Esophagus squamous epithelium (tissue), 5 donors: ENCODE data around the gene TPK1. TPM values are rescaled to one million over a fixed set of nuclear protein-coding genes. Genes with fewer than 3 reads are reported as not detected.

Experiments used
- DNase-seq: peaks from one replicate; lab custom pipeline; 2025; lab: John Stamatoyannopoulos, UW
- H3K27ac ChIP-seq, 4 donors: fragments of 200-600 bp; sonication (generic); one replicate each; pipeline ENCODE4 v1.5.1; 2016 to 2019; ENCODE audit warnings: mild to moderate bottlenecking in 1 of 4
- H3K27me3 ChIP-seq, 4 donors: fragments of 200-600 bp; sonication (generic); 1 replicate in 3 of 4; 2 replicates in 1 of 4; pipeline versions ENCODE4 v1.5.1 to v1.6.0; 2017 to 2021; ENCODE audit warnings: antibody characterized with exemption in 1 of 4
- H3K36me3 ChIP-seq, 3 donors: fragments of 200-600 bp; sonication (generic); one replicate each; pipeline ENCODE4 v1.5.1; 2016 to 2019
- H3K4me1 ChIP-seq, 3 donors: fragments of 200-600 bp; sonication (generic); one replicate each; pipeline ENCODE4 v1.5.1; 2017 to 2019
- H3K4me3 ChIP-seq, 4 donors: fragments of 200-600 bp; sonication (generic); 1 replicate in 3 of 4; 2 replicates in 1 of 4; pipeline ENCODE4 v1.5.1; 2016 to 2019; ENCODE audit warnings: mild to moderate bottlenecking in 2 of 4, moderate library complexity in 1 of 4
- H3K9me3 ChIP-seq, 3 donors: fragments of 200-600 bp; sonication (generic); one replicate each; pipeline ENCODE4 v1.5.1; 2016 to 2019
- CTCF ChIP-seq, 6 experiments: fragments of 450-650 bp in 4 of 6; fragments of 200-600 bp in 2 of 6; sonication (generic) in 2 of 6; IDR thresholded peaks; one replicate each; pipeline ENCODE4 v1.5.1; 2016 to 2019; ENCODE audit warnings: antibody characterized with exemption in 6 of 6, mild to moderate bottlenecking in 4 of 6, moderate library complexity in 4 of 6
- POLR2A ChIP-seq, 4 donors: fragments of 450-650 bp; IDR thresholded peaks; one replicate each; pipeline ENCODE4 v1.6.1; 2017; ENCODE audit warnings: antibody characterized with exemption in 4 of 4, mild to moderate bottlenecking in 4 of 4, moderate library complexity in 3 of 4
- WGBS, 2 donors: methylation state at CpG; one replicate each; pipeline ENCODE4 v1.1.5; 2018; 5-methylcytosine and 5-hydroxymethylcytosine counted together
- intact Hi-C: fragments of 100-400 bp; cut with DNase I; formaldehyde crosslinking; loops from one replicate; pipeline ENCODE4 v1.15.0; 2022
- total RNA-seq, 4 donors: library from RNA; depleted of rRNA; stranded (reverse); fragments of >200 nt; gene quantifications; one replicate each; pipeline ENCODE4 v1.1.0, GENCODE V29; 2016
- donor health status: DM: yes; HTN: yes; CAD: no.

The TPK1 gene
- total RNA-seq, 4 donors from 2014 or later, result 2.3 to 8.4 (median 2.7) TPM

GRCh38 chr7:144835155-144835611, 670 bp downstream of the TPK1 start:
- no peak for TF ChIP-seq CTCF (IDR thresholded peaks at IDR 0.05)
- no peak for TF ChIP-seq POLR2A (IDR thresholded peaks at IDR 0.05)
- Histone ChIP-seq H3K36me3 (no peaks in the 10 kb centered on the region), H3K4me1 (peaks cover 0 to 24% (median 9%) of the 10 kb centered on the region in 3 donors), H3K27ac (peak overlapping the region; percentile 88 to 97 (median 92)), H3K4me3 (peak overlapping the region; percentile 67 to 87 (median 80)), H3K9me3 (no peaks in the 10 kb centered on the region), H3K27me3 (no peaks in the 10 kb centered on the region)
- DNase-seq, result no peak
- intact Hi-C loops, result no loop called here
- WGBS, 2 donors, result 0 to 1% methylated on average over 22 to 24 of the region's 25 CpGs

GRCh38 chr7:144834641-144835144, 1.2 kb downstream of the TPK1 start:
- Histone ChIP-seq H3K4me3 (peak overlapping the region; percentile 67 to 87 (median 80)), H3K4me1 (peaks cover 0 to 24% (median 9%) of the 10 kb centered on the region in 3 donors), H3K36me3 (no peaks in the 10 kb centered on the region), H3K9me3 (no peaks in the 10 kb centered on the region), H3K27ac (peak overlapping the region; percentile 88 to 97 (median 92)), H3K27me3 (no peaks in the 10 kb centered on the region)
- WGBS, 2 donors, result 25 to 39% methylated on average over 13 of the region's 13 CpGs
- DNase-seq, result no peak
- no peak for TF ChIP-seq CTCF (IDR thresholded peaks at IDR 0.05)
- TF ChIP-seq POLR2A (IDR thresholded peaks at IDR 0.05), result peak in 1 of 4 donors; percentile 33
- intact Hi-C loops, result no loop called here

- peaks cover 0 to 17% (median 5%) of the 10 kb centered on the region in 3 donors for H3K4me1 ChIP-seq
- no peaks in the 10 kb centered on the region for H3K36me3 ChIP-seq
- WGBS, 2 donors, result 82 to 84% methylated on average over 5 of the region's 5 CpGs
- no peak overlapping the region for H3K27ac ChIP-seq
- DNase-seq, result no peak
- no peak overlapping the region for H3K4me3 ChIP-seq
- no peaks in the 10 kb centered on the region for H3K9me3 ChIP-seq
- intact Hi-C loops, result no loop called here
- TF ChIP-seq CTCF (IDR thresholded peaks at IDR 0.05), result no peak
- H3K27me3 ChIP-seq, result no peaks in the 10 kb centered on the region
Measured at GRCh38 chr7:144830811-144831210, 5.0 kb downstream of the TPK1 start.

- intact Hi-C loops, result no loop called here
- WGBS, 2 donors, result 71 to 83% methylated on average over 2 of the region's 2 CpGs
- no peaks in the 10 kb centered on the region for H3K9me3 ChIP-seq
Measured at GRCh38 chr7:144830024-144830785, 5.6 kb downstream of the TPK1 start.

More at GRCh38 chr7:144830024-144830785, 5.6 kb downstream of the TPK1 start:
- H3K4me3 ChIP-seq, result no peak overlapping the region
- no peak overlapping the region for H3K27ac ChIP-seq
- H3K4me1 ChIP-seq, result peaks cover 0 to 14% (median 5%) of the 10 kb centered on the region in 3 donors
- H3K36me3 ChIP-seq, result no peaks in the 10 kb centered on the region
- H3K27me3 ChIP-seq, result no peaks in the 10 kb centered on the region
- DNase-seq, result no peak
- no peak for TF ChIP-seq POLR2A (IDR thresholded peaks at IDR 0.05)
- no peak for TF ChIP-seq CTCF (IDR thresholded peaks at IDR 0.05)
